Ammon's horn (tissue), 1 donor: ENCODE results near the gene FGF6.

Source experiments
- DNase-seq: peaks from one replicate; pipeline ENCODE4 v3.0.0-alpha.2; 2016; ENCODE audit warnings: low spot score

The FGF6 gene

GRCh38 chr12:4447151-4447550 lies 1.5 kb upstream of the FGF6 start:
- no peak for DNase-seq

DNA sequence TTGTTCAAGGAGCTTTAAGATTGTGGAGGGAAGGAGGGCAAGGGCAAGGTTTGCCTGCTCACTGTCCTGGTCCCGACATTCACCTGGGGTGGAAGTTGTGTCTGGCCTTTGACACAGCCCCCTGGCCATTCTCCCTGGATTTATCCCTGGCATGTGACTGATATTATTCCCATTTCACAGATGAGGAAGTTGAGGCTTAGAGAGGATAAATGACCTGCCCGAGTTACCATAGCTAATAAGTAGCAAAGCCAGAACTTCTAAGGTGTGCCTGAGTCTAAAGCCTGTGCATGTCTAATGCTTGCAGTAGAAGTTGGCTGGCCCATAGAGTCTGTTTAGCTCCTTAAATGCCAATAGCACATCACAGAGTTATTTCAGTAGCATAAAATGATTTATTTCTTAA lies 720 bp upstream of the FGF6 start:
- no peak for DNase-seq

DNA sequence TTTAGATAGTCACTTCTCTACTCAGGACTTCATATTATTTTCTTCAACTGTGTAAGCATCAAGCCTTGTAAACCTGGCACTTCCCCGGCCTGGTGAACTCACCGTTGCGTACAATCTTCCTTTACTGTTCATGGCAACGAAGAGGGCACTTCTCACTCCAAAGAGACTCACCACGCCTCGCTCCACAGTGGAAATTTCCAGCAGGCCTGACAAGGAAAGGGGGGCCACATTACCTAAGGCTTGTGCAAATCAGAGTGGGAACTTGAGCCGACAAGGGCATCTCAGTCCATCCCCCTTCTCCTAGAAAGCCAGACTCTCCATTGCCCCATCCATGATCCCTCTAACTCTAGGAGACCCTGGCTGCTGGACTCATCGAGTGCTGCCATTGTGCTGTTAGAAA lies 1.6 kb downstream of the FGF6 start:
- DNase-seq: no peak

DNA sequence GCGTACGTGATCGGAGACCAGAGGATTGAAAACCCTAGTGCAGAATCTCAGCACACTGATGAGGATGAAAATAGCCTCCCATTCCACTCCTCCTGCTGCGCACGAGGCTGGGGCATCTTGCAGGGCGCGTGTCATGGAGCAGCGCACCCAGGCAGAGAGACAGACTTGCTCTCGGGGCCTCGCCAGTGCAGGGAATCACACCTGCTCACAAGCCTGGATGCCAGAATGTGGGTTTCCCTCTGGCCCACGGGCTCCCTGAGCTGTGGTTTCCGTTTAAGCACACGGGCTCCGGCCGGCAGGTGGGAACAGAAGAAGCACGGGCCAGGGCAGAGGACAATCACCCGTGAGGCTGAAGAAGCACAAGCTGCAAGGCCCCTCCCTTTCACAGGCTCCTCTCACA lies 2.0 kb downstream of the FGF6 start:
- DNase-seq: no peak

GRCh38 chr12:4441355-4442335 lies 4.0 kb downstream of the FGF6 start:
- no peak for DNase-seq

DNA sequence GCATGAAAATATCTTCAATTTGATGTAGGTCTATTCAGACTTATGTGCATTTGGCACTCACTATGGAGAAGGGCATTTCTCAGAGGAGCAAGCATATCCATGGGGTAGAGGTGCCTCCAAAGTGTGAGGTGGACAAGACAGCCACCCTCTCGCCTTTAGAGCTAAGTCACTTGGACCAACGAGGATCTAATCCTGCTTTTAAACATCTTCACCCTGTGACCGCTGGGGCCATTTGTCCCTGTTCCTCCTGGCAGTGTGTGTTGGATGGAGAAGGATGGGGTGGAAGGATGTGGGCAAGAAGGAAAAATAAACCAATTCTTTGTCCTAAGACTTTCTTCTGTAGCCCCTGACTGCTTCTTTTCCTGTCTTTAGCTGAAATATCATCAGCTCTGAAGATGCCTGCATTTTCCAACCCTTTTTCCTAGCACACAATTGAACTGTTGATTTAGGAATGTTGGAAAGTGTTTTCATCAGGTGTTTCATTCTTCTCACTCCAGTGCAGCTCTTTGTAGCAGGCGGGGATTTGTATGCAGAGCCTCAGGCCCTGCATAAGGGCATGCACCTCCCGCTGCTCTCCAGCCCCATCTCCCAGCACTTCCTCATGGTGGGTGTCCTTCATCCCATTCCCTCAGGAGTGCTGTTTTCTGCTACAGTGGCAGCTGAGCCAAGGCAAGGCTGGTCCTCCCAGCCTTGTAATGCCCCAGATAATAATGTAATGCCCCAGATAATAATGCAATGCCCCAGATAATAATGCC lies 5.3 kb downstream of the FGF6 start:
- no peak for DNase-seq

GRCh38 chr12:4439736-4440135 lies 5.9 kb downstream of the FGF6 start:
- DNase-seq: no peak

GRCh38 chr12:4438834-4439596 lies 6.6 kb downstream of the FGF6 start:
- DNase-seq: peak; percentile 56

DNA sequence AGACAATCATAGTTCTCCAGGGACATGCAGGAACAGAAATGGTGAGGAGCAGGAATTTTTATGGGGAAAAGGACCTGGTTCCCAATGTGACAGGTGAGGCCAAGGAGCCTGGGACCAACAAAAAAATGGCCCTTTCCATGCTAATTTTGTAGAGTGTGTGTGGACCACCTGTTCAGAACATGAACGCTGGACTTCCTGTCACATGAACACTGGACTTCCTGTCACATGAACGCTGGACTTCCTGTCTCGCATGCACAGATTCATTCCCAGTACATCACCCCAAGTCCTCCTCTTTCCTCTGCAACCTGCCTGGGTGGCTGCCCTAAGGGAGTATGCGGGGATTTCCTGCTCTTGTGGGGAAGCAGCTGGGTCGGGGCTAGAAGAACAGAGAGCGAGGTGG lies 10.1 kb downstream of the FGF6 start:
- no peak for DNase-seq

- peak; percentile 38 for DNase-seq
These were observed 10.7 kb downstream of the FGF6 start for GRCh38 chr12:4434706-4435425.

DNA sequence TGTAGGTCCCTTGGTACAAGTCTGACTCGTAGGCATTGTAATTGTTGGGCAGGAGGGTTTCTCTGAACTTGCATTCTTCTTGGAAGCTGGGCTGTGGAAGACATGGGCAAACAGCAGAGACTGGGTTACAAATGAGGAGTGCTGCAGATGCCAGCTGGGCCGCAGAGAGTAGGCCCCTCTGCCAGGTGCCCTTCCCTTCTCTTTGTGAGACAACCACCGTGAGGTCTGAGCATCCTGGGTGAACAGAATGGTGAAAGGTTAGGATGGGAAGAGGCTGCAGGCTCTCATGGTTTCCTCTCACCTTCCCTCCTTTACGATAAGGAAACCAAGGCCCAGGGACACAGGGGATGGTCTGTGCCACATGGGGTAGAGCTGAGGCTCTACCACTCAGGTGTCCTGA lies 11.3 kb downstream of the FGF6 start:
- no peak for DNase-seq

GRCh38 chr12:4433745-4434058 lies 11.9 kb downstream of the FGF6 start:
- no peak for DNase-seq

DNA sequence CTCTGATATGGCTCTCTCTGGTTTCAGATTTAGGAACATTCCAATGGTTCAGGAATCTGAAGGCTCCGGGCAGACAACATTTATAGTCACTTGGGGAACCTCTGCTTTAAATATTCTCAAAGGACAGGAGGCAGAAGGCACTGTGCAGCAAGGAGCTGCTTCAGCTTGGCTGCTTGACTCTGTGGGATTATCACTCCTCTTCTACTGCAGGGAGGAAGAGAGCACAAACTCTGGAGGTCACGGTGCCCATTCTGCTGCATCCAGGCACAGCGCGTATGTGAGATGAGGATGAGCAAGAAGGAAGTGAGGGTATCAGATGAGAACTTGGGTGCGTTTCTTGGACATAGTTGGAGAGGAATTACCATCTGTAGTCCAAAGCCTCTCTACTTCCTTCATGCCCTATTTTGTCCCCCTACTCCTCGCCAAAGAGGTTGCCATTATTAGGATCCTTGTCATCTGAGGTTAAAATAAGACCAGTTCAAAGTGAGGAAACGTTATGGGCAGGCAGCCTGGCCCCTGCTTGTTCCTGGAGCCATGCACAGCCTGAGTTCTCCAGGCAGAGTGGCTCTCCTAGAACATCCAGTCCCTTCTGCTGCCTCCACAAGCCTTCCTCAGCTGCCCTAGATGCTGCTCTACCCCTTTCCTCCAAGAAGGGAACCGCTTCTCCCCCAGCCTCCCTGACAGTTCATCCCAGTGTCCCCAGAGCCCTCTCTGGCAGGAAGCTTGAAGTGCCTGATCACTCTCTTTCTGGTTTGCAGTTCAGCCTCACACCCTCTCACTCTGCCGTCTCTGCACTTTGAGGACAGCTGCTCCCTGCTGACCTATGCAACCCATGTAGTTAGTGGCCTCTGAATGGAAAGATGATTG lies 12.5 kb downstream of the FGF6 start:
- no peak for DNase-seq

GRCh38 chr12:4431866-4432265 lies 13.7 kb downstream of the FGF6 start:
- no peak for DNase-seq

- DNase-seq: no peak
These were observed 14.2 kb downstream of the FGF6 start for GRCh38 chr12:4431436-4431835.

- DNase-seq: no peak
These were observed 21.2 kb downstream of the FGF6 start for GRCh38 chr12:4424422-4424821.

- no peak for DNase-seq
These were observed 22.0 kb downstream of the FGF6 start for GRCh38 chr12:4423528-4424195.

DNA sequence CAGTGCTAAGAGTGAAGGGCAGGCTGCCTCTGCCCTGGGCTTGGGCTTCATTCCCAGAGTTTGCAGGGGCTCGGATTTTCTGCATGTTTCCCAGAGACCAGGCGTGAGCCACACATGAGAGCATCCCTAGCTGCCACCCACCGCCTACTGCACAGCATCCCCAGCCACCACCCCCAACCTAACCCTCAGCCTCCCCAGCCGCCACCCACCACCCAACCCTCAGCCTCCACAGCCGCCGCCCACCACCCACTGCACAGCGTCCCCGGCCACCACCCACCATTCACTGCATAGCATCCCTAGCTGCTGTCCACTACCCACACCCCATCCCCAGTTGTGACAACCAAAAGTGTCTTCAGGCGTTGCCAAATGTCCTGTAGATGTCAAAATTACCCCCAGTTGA lies 22.6 kb downstream of the FGF6 start:
- DNase-seq: no peak

DNA sequence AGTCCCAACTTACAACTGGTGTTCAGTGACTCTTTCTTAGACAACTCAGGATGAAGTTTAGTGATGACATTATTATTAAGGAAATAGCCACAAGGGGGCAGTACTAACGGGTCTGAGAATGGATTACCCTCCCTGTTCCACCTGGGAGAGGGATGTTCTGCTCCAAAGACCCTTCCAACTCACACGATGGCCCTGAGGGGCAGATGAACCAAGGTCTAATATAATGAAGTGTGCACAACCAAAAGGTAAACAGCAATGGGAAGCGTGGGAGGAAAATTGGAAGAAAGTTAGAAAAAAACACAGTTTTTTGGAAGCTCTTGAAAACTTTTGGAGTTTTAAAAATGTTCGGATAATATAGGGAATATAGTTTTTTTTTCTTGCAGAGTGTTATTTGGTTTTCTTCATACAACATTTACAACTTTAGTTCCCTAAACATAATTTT lies 24.0 kb downstream of the FGF6 start:
- peak; percentile 24 for DNase-seq

DNA sequence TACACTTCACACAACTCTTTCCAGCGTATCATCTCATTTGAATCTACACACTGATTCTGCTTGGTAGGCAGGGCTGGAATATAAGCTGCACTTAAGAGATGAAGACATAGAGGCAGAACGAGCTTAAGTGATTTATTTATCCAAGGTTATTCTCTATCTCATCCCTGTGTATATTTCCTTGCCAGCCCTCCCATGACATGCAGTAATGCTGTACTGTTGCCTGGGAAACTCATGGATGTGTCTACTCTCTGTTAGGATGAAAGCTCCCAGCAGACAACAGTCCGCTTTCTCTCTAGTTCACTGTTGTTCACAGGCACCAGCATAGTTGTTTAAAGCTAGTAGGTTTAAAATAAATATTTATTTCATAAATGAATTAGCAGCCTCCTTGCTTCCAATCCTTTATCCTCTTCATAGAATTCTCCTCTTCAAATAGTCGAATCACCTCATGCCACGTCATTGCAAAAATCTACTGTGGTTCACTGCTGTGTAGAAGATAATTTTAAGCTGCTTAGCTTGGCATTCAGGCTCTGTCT lies 25.4 kb downstream of the FGF6 start:
- DNase-seq: no peak
